M059J (cell line): Measurements from ENCODE around the gene NAA35. TPM values are rescaled to one million over a fixed set of nuclear protein-coding genes. Genes with fewer than 3 reads are reported as not detected.
A peak's percentile ranks its signal among the peaks of the same experiment; 100 is the strongest.
"Not testable (repeated sequence)": the region's sequence is repeated elsewhere in the genome, so short reads cannot be mapped to it uniquely, and the experiment has no call there.

Experiments used
- DNase-seq: peaks from one replicate; pipeline ENCODE4 v3.0.0-alpha.2; 2012; ENCODE audit warnings: low read depth
- total RNA-seq: library from RNA; depleted of rRNA; stranded (reverse); fragments of >200 nt; shearing (Covaris generic); gene quantifications from 2 replicates; pipeline ENCODE4 v1.2.3, GENCODE V29; 2014; rRNA removed

The NAA35 gene
- total RNA-seq = 17.8 and 28.1 TPM in 2 replicates

GRCh38 chr9:85940832-85941621, at the start of gene NAA35:
Gene NAA35 (plus strand): TSS chr9:85941146. CDS start chr9:85942160, 1,014 bp downstream.
- peak; percentile 98 for DNase-seq

GRCh38 chr9:85892401-85892800, 48.5 kb upstream of the NAA35 start:
- no peak for DNase-seq

GRCh38 chr9:85895685-85896084, 45.3 kb upstream of the NAA35 start:
- DNase-seq = no peak

- no peak for DNase-seq
Measured at GRCh38 chr9:85897848-85898247, 43.1 kb upstream of the NAA35 start.

- DNase-seq = no peak
Measured at GRCh38 chr9:85898332-85898731, 42.6 kb upstream of the NAA35 start.

GRCh38 chr9:85899388-85899787, 41.6 kb upstream of the NAA35 start:
- DNase-seq = no peak

- peak; percentile 38 for DNase-seq
Measured at GRCh38 chr9:85900504-85901201, 40.3 kb upstream of the NAA35 start.

- no peak for DNase-seq
Measured at GRCh38 chr9:85904975-85905374, 36.0 kb upstream of the NAA35 start.

- DNase-seq = no peak
Measured at GRCh38 chr9:85905957-85906356, 35.0 kb upstream of the NAA35 start.

- no peak for DNase-seq
Measured at GRCh38 chr9:85909390-85909789, 31.6 kb upstream of the NAA35 start.

GRCh38 chr9:85914108-85914507, 26.8 kb upstream of the NAA35 start:
- DNase-seq = peak; percentile 18

- no peak for DNase-seq
Measured at GRCh38 chr9:85917756-85918155, 23.2 kb upstream of the NAA35 start.

- DNase-seq = no peak
Measured at GRCh38 chr9:85925493-85925892, 15.5 kb upstream of the NAA35 start.

GRCh38 chr9:85927076-85927475, 13.9 kb upstream of the NAA35 start:
- DNase-seq = no peak

- no peak for DNase-seq
Measured at GRCh38 chr9:85931495-85931894, 9.5 kb upstream of the NAA35 start.

GRCh38 chr9:85935950-85936349, 5.0 kb upstream of the NAA35 start:
- not testable (repeated sequence) for DNase-seq

GRCh38 chr9:85940275-85940831, 593 bp upstream of the NAA35 start:
- peak; percentile 13 for DNase-seq

- no peak for DNase-seq
Measured at GRCh38 chr9:85941622-85941940, 635 bp downstream of the NAA35 start.

- DNase-seq = no peak
Measured at GRCh38 chr9:85941966-85942912, 1.3 kb downstream of the NAA35 start.

- DNase-seq = no peak
Measured at GRCh38 chr9:85942913-85943709, 2.2 kb downstream of the NAA35 start.
